SK-N-SH treated with all-trans-retinoic acid at 6 μM for 48 hours (cell line): ENCODE results near the gene COL6A5.

Experiments used
- ATAC-seq: fragments of 200-7000 bp; cut with Tn5 transposase; 3 replicates; pipeline ENCODE4 v1.9.1; 2020; ENCODE audit warnings: mild to moderate bottlenecking, moderate library complexity
- ARNTL ChIP-seq: fragments of 450-650 bp; formaldehyde crosslinking; IDR thresholded peaks from 2 replicates; pipeline ENCODE4 v1.5.0; 2020; ENCODE audit warnings: low read depth, mild to moderate bottlenecking, moderate library complexity, borderline replicate concordance
- BACH2 ChIP-seq: fragments of 250-450 bp; sonication (Bioruptor Pico); IDR thresholded peaks from 2 replicates; pipeline ENCODE4 v1.9.0; 2021; ENCODE audit warnings: mild to moderate bottlenecking, borderline replicate concordance
- CREB5 ChIP-seq: fragments of 250-450 bp; sonication (Bioruptor Pico); IDR thresholded peaks from 2 replicates; pipeline ENCODE4 v1.5.1; 2020; ENCODE audit warnings: low read depth, mild to moderate bottlenecking, moderate library complexity
- CSRNP3 ChIP-seq: fragments of 250-450 bp; sonication (Bioruptor Pico); IDR thresholded peaks from 2 replicates; pipeline ENCODE4 v1.5.1; 2021; ENCODE audit warnings: mild to moderate bottlenecking, moderate library complexity
- ESRRG ChIP-seq: fragments of 250-450 bp; sonication (Bioruptor Pico); IDR thresholded peaks from 2 replicates; pipeline ENCODE4 v1.6.1; 2021; ENCODE audit warnings: mild to moderate bottlenecking
- GLIS3 ChIP-seq: fragments of 250-450 bp; sonication (Bioruptor Pico); IDR thresholded peaks from 2 replicates; pipeline ENCODE4 v1.5.0; 2020; ENCODE audit warnings: mild to moderate bottlenecking, moderate library complexity
- ISL1 ChIP-seq: fragments of 250-450 bp; sonication (Bioruptor Pico); IDR thresholded peaks from 2 replicates; pipeline ENCODE4 v2.1.2; 2022; ENCODE audit warnings: mild to moderate bottlenecking, moderate library complexity
- OSR1 ChIP-seq: fragments of 250-450 bp; sonication (Bioruptor Pico); IDR thresholded peaks from 2 replicates; pipeline ENCODE4 v1.8.0; 2022; ENCODE audit warnings: moderate library complexity, mild to moderate bottlenecking, inconsistent platforms
- PATZ1 ChIP-seq: fragments of 250-450 bp; sonication (Bioruptor Pico); IDR thresholded peaks from 2 replicates; pipeline ENCODE4 v1.8.0; 2020; ENCODE audit warnings: mild to moderate bottlenecking, moderate library complexity, borderline replicate concordance
- POU6F1 ChIP-seq: fragments of 250-450 bp; sonication (Bioruptor Pico); IDR thresholded peaks from 2 replicates; pipeline ENCODE4 v1.8.0; 2021; ENCODE audit warnings: low read depth, mild to moderate bottlenecking, moderate library complexity, borderline replicate concordance
- PPARA ChIP-seq: fragments of 250-450 bp; sonication (Bioruptor Pico); IDR thresholded peaks from 2 replicates; pipeline ENCODE4 v1.5.0; 2020; ENCODE audit warnings: mild to moderate bottlenecking, borderline replicate concordance
- RARB ChIP-seq: fragments of 250-450 bp; sonication (Bioruptor Pico); IDR thresholded peaks from 2 replicates; pipeline ENCODE4 v1.8.0; 2021; ENCODE audit warnings: mild to moderate bottlenecking, moderate library complexity
- TCF4 ChIP-seq: fragments of 250-450 bp; sonication (Bioruptor Pico); IDR thresholded peaks from 2 replicates; pipeline ENCODE4 v1.8.0; 2021; ENCODE audit warnings: mild to moderate bottlenecking, moderate library complexity, borderline replicate concordance
- TOX ChIP-seq: fragments of 250-450 bp; sonication (Bioruptor Pico); IDR thresholded peaks from 2 replicates; pipeline ENCODE4 v1.8.0; 2021; ENCODE audit warnings: mild to moderate bottlenecking, moderate library complexity, borderline replicate concordance
- TSHZ2 ChIP-seq: fragments of 250-450 bp; sonication (Bioruptor Pico); IDR thresholded peaks from 2 replicates; pipeline ENCODE4 v1.5.0; 2020; ENCODE audit warnings: mild to moderate bottlenecking, moderate library complexity
- ZC3H10 ChIP-seq: fragments of 250-450 bp; sonication (Bioruptor Pico); IDR thresholded peaks from 2 replicates; pipeline ENCODE4 v1.5.1; 2021; ENCODE audit warnings: mild to moderate bottlenecking, moderate library complexity
- ZFP3 ChIP-seq: fragments of 250-450 bp; sonication (Bioruptor Pico); IDR thresholded peaks from 2 replicates; pipeline ENCODE4 v1.5.0; 2020; ENCODE audit warnings: mild to moderate bottlenecking, moderate library complexity
- ZFP30 ChIP-seq: fragments of 450-650 bp; formaldehyde crosslinking; IDR thresholded peaks from 2 replicates; pipeline ENCODE4 v1.5.0; 2022; ENCODE audit warnings: mild to moderate bottlenecking, moderate library complexity
- ZNF565 ChIP-seq: fragments of 450-650 bp; formaldehyde crosslinking; conservative IDR thresholded peaks from 2 replicates; pipeline ENCODE4 v1.5.0; 2020; ENCODE audit warnings: low read depth, mild to moderate bottlenecking, moderate library complexity
- ZNF70 ChIP-seq: fragments of 450-650 bp; formaldehyde crosslinking; IDR thresholded peaks from 2 replicates; pipeline ENCODE4 v1.5.0; 2020; ENCODE audit warnings: mild to moderate bottlenecking, moderate library complexity
- ZNF8 ChIP-seq: fragments of 450-650 bp; formaldehyde crosslinking; IDR thresholded peaks from 2 replicates; pipeline ENCODE4 v1.5.0; 2020; ENCODE audit warnings: mild to moderate bottlenecking, moderate library complexity

Gene COL6A5

DNA sequence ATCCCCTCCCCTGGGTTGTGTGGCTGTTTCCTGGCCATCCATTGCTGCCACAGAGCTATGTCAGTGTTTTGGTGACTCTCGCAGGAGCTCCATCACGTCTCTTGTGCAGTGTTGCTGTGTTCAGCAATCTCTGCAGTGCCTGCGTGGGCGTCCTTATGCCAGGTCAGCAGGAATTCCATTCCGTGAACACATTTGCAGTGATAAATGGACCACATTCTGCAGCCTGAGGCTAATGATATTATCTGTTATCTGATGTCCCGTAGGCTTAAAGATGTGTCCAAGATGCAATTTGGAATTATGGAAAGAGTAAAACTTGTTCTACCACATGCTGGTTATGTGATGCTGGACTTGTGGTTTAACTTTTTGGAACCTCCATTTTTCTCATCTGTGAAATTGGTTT, 146.0 kb downstream of the COL6A5 start:
- no peak for TF ChIP-seq ZFP3 (CRISPR knock-in tag)
- no peak for TF ChIP-seq TCF4
- TF ChIP-seq GLIS3 (CRISPR knock-in tag) = no peak
- no peak for TF ChIP-seq ARNTL (CRISPR knock-in tag)
- TF ChIP-seq PPARA (CRISPR knock-in tag) = no peak
- no peak for TF ChIP-seq RARB (CRISPR knock-in tag)
- TF ChIP-seq ZNF8 (CRISPR knock-in tag) = no peak
- TF ChIP-seq CSRNP3 (CRISPR knock-in tag) = no peak
- TF ChIP-seq OSR1 (CRISPR knock-in tag) = no peak
- TF ChIP-seq TOX (CRISPR knock-in tag) = no peak
- TF ChIP-seq ESRRG (CRISPR knock-in tag) = no peak
- TF ChIP-seq TSHZ2 (CRISPR knock-in tag) = no peak
- no peak for TF ChIP-seq PATZ1 (CRISPR knock-in tag)
- no peak for TF ChIP-seq ZFP30 (CRISPR knock-in tag)
- no peak for ATAC-seq

DNA sequence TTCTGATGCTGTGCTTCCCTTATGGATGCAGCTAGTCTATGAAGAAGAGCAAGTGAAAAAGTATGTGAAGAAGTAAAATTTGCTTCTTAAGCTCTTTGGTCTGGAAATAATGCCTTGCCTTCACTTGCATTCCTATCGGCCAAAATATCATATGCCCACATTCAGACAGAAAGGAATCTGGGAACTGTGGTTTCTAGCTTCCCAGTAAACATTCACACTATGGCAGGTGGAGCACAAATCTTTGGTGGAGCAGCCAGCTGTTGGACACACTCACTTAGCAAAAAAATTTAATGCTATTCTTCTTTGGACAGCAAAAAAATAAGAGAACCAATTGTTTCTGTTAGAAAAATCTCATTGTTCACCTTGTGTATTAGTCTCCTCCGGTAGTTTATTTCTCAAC, 159.2 kb downstream of the COL6A5 start:
- no peak for ATAC-seq

More for the DNA sequence above, 159.2 kb downstream of the COL6A5 start:
- TF ChIP-seq ZNF565 (CRISPR knock-in tag) (no peak), CREB5 (no peak), ARNTL (CRISPR knock-in tag) (no peak), ZFP30 (CRISPR knock-in tag) (no peak), ZNF70 (CRISPR knock-in tag) (no peak), BACH2 (CRISPR knock-in tag) (no peak), ESRRG (CRISPR knock-in tag) (no peak), TCF4 (no peak), PPARA (CRISPR knock-in tag) (no peak), ISL1 (no peak), RARB (CRISPR knock-in tag) (no peak), TSHZ2 (CRISPR knock-in tag) (no peak), CSRNP3 (CRISPR knock-in tag) (no peak), TOX (CRISPR knock-in tag) (no peak), ZC3H10 (no peak), OSR1 (CRISPR knock-in tag) (no peak), POU6F1 (CRISPR knock-in tag) (no peak)
- TF ChIP-seq, all 23 proteins: peak for 0
